H1 (cell line): ENCODE data around the gene GDPD5. TPM values are rescaled to one million over a fixed set of nuclear protein-coding genes. Genes with fewer than 3 reads are reported as not detected.

Experiments
- CTCF ChIA-PET: fragments of 300-600 bp; sonication (Branson Sonifier 250); formaldehyde crosslinking; loops from one replicate; lab custom pipeline; 2021; ENCODE audit not compliant: partially characterized antibody; lab: Charles Lee
- POLR2A ChIA-PET: fragments of 300-600 bp; sonication (Branson Sonifier 250); formaldehyde crosslinking; loops from one replicate; lab custom pipeline; 2021; ENCODE audit warnings: inconsistent platforms; ENCODE audit not compliant: partially characterized antibody; lab: Charles Lee
- DNase-seq, 2 experiments: peaks; one replicate each; pipeline versions ENCODE4 v3.0.0 to v3.0.0-alpha.2; 2010 to 2022; ENCODE audit warnings: low spot score in 2 of 2, low read depth in 1 of 2, mixed read lengths in 1 of 2
- FAIRE-seq: peaks from 2 replicates; lab custom pipeline; 2011; peaks lifted over from hg19 to GRCh38; lab: Jason Lieb, UNC
- H2AFZ ChIP-seq: 2 replicates; pipeline ENCODE4 v1.8.1; 2012; ENCODE audit warnings: low read length, inconsistent platforms
- H2AK5ac ChIP-seq: 2 replicates; pipeline ENCODE4 v1.6.1; 2013; ENCODE audit warnings: low read depth, low read length
- H2BK120ac ChIP-seq: replicated peaks from 2 replicates; pipeline ENCODE3; 2013; ENCODE audit warnings: low read depth, low read length, inconsistent platforms
- H2BK12ac ChIP-seq: 2 replicates; pipeline ENCODE4 v1.6.1; 2013; ENCODE audit warnings: low read depth, low read length
- H2BK15ac ChIP-seq: 2 replicates; pipeline ENCODE4 v1.6.1; 2013; ENCODE audit warnings: low read length
- H2BK20ac ChIP-seq: 2 replicates; pipeline ENCODE4 v1.6.1; 2013; ENCODE audit warnings: low read length
- H2BK5ac ChIP-seq: 2 replicates; pipeline ENCODE4 v1.6.1; 2013; ENCODE audit warnings: low read depth, low read length
- H3K14ac ChIP-seq: 2 replicates; pipeline ENCODE4 v1.6.1; 2013; ENCODE audit warnings: inconsistent platforms; ENCODE audit not compliant: insufficient read length
- H3K18ac ChIP-seq: 2 replicates; pipeline ENCODE4 v1.6.1; 2013; ENCODE audit warnings: low read length; ENCODE audit errors: extremely low read depth
- H3K23ac ChIP-seq: 2 replicates; pipeline ENCODE4 v1.6.1; 2013; ENCODE audit warnings: inconsistent platforms; ENCODE audit not compliant: insufficient read length
- H3K23me2 ChIP-seq: 2 replicates; pipeline ENCODE4 v1.6.1; 2013; ENCODE audit warnings: low read depth, low read length
- H3K27ac ChIP-seq: 2 replicates; pipeline ENCODE4 v1.6.1; 2011; ENCODE audit warnings: low read depth, low read length, inconsistent platforms
- H3K27me3 ChIP-seq, 4 experiments: replicated peaks in 1 of 4; 1 replicate in 1 of 4; 2 replicates in 3 of 4; pipeline versions ENCODE4 v1.6.1 to v1.8.1; 2011 to 2013; ENCODE audit warnings: low read length in 3 of 4, mild to moderate bottlenecking in 3 of 4, inconsistent platforms in 2 of 4, mixed read lengths in 2 of 4, moderate library complexity in 1 of 4; ENCODE audit not compliant: control insufficient read depth in 3 of 4, insufficient read depth in 3 of 4; ENCODE audit errors: extremely low read depth in 1 of 4
- H3K36me3 ChIP-seq, 4 experiments: 2 replicates each; pipeline versions ENCODE4 v1.6.1 to v1.8.1; 2011 to 2013; ENCODE audit warnings: mild to moderate bottlenecking in 4 of 4, low read length in 3 of 4, moderate library complexity in 2 of 4, control low read depth in 1 of 4, inconsistent platforms in 1 of 4; ENCODE audit not compliant: insufficient read depth in 4 of 4, control insufficient read depth in 2 of 4
- H3K4ac ChIP-seq: replicated peaks from 2 replicates; pipeline ENCODE3; 2013; ENCODE audit warnings: low read length, low read depth, mixed read lengths, inconsistent platforms; ENCODE audit not compliant: insufficient read length
- H3K4me1 ChIP-seq, 4 experiments: replicated peaks in 1 of 4; 1 replicate in 1 of 4; 2 replicates in 3 of 4; pipeline versions ENCODE4 v1.6.1 to v1.8.1; 2011 to 2013; ENCODE audit warnings: low read length in 3 of 4, inconsistent platforms in 2 of 4, mixed read lengths in 1 of 4; ENCODE audit not compliant: insufficient read depth in 4 of 4, control insufficient read depth in 3 of 4
- H3K4me2 ChIP-seq, 2 experiments: 2 replicates each; pipeline versions ENCODE4 v1.6.1 to v1.8.1; 2011 to 2013; ENCODE audit warnings: low read depth in 2 of 2, low read length in 2 of 2, control low read depth in 1 of 2, inconsistent platforms in 1 of 2, mild to moderate bottlenecking in 1 of 2; ENCODE audit not compliant: insufficient read depth in 1 of 2
- H3K4me3 ChIP-seq, 4 experiments: fragments of 200-600, 300-600 bp in 1 of 4; sonication (generic), shearing (Covaris generic), sonication (Bioruptor Twin) in 1 of 4; 2 replicates each; pipeline versions ENCODE4 v1.5.1 to v1.8.1; 2011 to 2016; ENCODE audit warnings: low read length in 4 of 4, low read depth in 3 of 4, control low read depth in 2 of 4, inconsistent platforms in 2 of 4, mild to moderate bottlenecking in 2 of 4, mixed read lengths in 1 of 4, moderate library complexity in 1 of 4; ENCODE audit not compliant: insufficient read depth in 2 of 4; ENCODE audit errors: extremely low read depth in 1 of 4
- H3K56ac ChIP-seq: replicated peaks from 2 replicates; pipeline ENCODE3; 2013; ENCODE audit warnings: low read depth, mild to moderate bottlenecking, mixed read lengths, low read length, inconsistent platforms; ENCODE audit not compliant: insufficient read length
- H3K79me1 ChIP-seq: 2 replicates; pipeline ENCODE4 v1.6.1; 2013; ENCODE audit warnings: low read depth, low read length, control low read depth
- H3K79me2 ChIP-seq, 2 experiments: 2 replicates each; pipeline versions ENCODE4 v1.6.1 to v1.8.1; 2012 to 2013; ENCODE audit warnings: low read length in 2 of 2, mild to moderate bottlenecking in 2 of 2, inconsistent platforms in 1 of 2; ENCODE audit not compliant: insufficient read depth in 2 of 2, control insufficient read depth in 1 of 2
- H3K9ac ChIP-seq, 4 experiments: replicated peaks in 1 of 4; 1 replicate in 1 of 4; 2 replicates in 3 of 4; pipeline versions ENCODE4 v1.6.1 to v1.8.1; 2011 to 2013; ENCODE audit warnings: low read depth in 3 of 4, low read length in 3 of 4, control low read depth in 2 of 4, mild to moderate bottlenecking in 2 of 4, moderate library complexity in 2 of 4, inconsistent platforms in 1 of 4; ENCODE audit errors: extremely low read depth in 1 of 4
- H3K9me3 ChIP-seq, 2 experiments: 2 replicates each; pipeline versions ENCODE4 v1.6.1 to v1.8.1; 2012 to 2013; ENCODE audit warnings: mild to moderate bottlenecking in 2 of 2, moderate library complexity in 2 of 2, control low read depth in 1 of 2, inconsistent platforms in 1 of 2, low read depth in 1 of 2, low read length in 1 of 2, mixed read lengths in 1 of 2; ENCODE audit not compliant: insufficient read depth in 2 of 2
- H4K20me1 ChIP-seq, 2 experiments: replicated peaks in 1 of 2; 2 replicates each; pipeline versions ENCODE3 to v1.8.1; 2011 to 2013; ENCODE audit warnings: inconsistent platforms in 2 of 2, low read length in 2 of 2, mild to moderate bottlenecking in 1 of 2; ENCODE audit not compliant: insufficient read depth in 2 of 2, control insufficient read depth in 1 of 2
- H4K5ac ChIP-seq: 2 replicates; pipeline ENCODE4 v1.6.1; 2013; ENCODE audit warnings: low read length, low read depth, mixed read lengths, inconsistent platforms; ENCODE audit not compliant: insufficient read length
- H4K8ac ChIP-seq: 2 replicates; pipeline ENCODE4 v1.8.0; 2013; ENCODE audit warnings: mild to moderate bottlenecking, moderate library complexity, low read length, inconsistent platforms; ENCODE audit not compliant: insufficient read depth; ENCODE audit errors: extremely low read depth
- H4K91ac ChIP-seq: replicated peaks from 2 replicates; pipeline ENCODE3; 2013; ENCODE audit warnings: low read length, mixed read lengths, inconsistent platforms; ENCODE audit not compliant: insufficient read length
- EP300 ChIP-seq, 2 experiments: IDR thresholded peaks; 1 replicate in 1 of 2; 2 replicates in 1 of 2; pipeline ENCODE4 v1.6.1; 2011 to 2012; ENCODE audit warnings: low read depth in 2 of 2, low read length in 2 of 2, mild to moderate bottlenecking in 2 of 2, borderline replicate concordance in 1 of 2, inconsistent platforms in 1 of 2, moderate library complexity in 1 of 2
- POLR2AphosphoS5 ChIP-seq: IDR thresholded peaks from 2 replicates; pipeline ENCODE4 v1.6.1; 2011; ENCODE audit warnings: low read depth, low read length
- SIN3A ChIP-seq, 2 experiments: IDR thresholded peaks in 1 of 2; conservative IDR thresholded peaks in 1 of 2; 2 replicates each; pipeline ENCODE4 v1.6.1; 2011 to 2012; ENCODE audit warnings: low read length in 2 of 2, improper control_type of control experiment in 1 of 2, low read depth in 1 of 2, mild to moderate bottlenecking in 1 of 2
- WGBS, 2 experiments: shearing (Covaris generic) in 1 of 2; methylation state at CpG; one replicate each; pipeline versions ENCODE4 v1.1.6 to v1.1.7; 2013 to 2015; ENCODE audit warnings: low lambda C conversion rate in 2 of 2, mixed read lengths in 2 of 2, inconsistent platforms in 1 of 2, low coverage in 1 of 2, missing lambda C conversion rate in 1 of 2; ENCODE audit not compliant: insufficient replicate concordance in 2 of 2, insufficient coverage in 1 of 2, insufficient read length in 1 of 2; ENCODE audit errors: extremely low coverage in 1 of 2, missing lambda C conversion rate in 1 of 2; 5-methylcytosine and 5-hydroxymethylcytosine counted together
- polyA plus RNA-seq, 7 experiments: library from polyadenylated mRNA; depleted of rRNA in 3 of 7; stranded (reverse) in 5 of 7; unstranded in 2 of 7; fragments of >200 nt in 5 of 7; fragments of 200-250 nt in 2 of 7; gene quantifications; 1 replicate in 5 of 7; 2 replicates in 1 of 7; 4 replicates in 1 of 7; pipeline versions ENCODE4 v1.2.1 to v1.2.3, GENCODE V29; 2011 to 2013; ENCODE audit warnings: missing spikeins in 2 of 7, mixed read lengths in 2 of 7
- total RNA-seq: library from RNA; stranded (reverse); fragmentation: NEBNext Ultra II Directional; extraction: Animal tissue kit (Norgen Biotek cat#: 25700); gene quantifications from 2 replicates; pipeline ENCODE4 v1.2.1, GENCODE V29; 2021

GDPD5 gene
- total and polyA plus RNA-seq, 2 of the 8 experiments (the other 6 are each of a cell fraction or from before 2014, with no cell fraction given): 7.8 to 8.6 TPM

DNA sequence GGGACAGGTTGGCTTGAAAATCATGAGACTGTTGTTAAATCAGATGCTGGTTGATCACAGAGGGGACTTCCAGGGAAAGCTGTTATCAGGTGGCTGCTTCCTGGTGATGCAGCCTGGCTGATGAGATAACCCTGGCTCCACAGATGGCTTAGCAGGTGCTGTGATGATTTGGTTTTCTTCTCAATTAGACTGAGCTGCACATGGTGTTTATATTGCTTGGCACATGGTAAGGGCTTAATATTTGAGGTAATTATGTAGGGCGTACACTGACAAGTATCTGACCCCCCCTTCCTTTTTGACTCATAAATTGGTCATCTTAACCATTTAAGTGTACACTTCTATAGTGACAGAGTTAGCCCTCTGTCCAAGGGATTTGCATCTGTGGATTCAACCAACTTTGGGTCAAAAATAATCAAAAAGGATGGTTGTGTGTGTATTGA, 119.4 kb downstream of the GDPD5 start:
- Histone ChIP-seq H2AFZ (no peak overlapping the region), H2AK5ac (no peak overlapping the region), H3K79me1 (peaks cover 8% of the 10 kb centered on the region; the same call in 1 of the 2 replicates), H3K23me2 (0 out of 2 replicates have a peak, but pooled peaks cover 3% of the 10 kb centered on the region), H3K56ac (no peak overlapping the region), H4K91ac (no peak overlapping the region), H4K8ac (no peak overlapping the region), H2BK120ac (no peak overlapping the region), H3K4me1 (peaks cover 0 to 9% (median 2%) of the 10 kb centered on the region in 4 experiments; a peak in 3 of 7 replicates), H3K4me3 (no peak overlapping the region), H3K14ac (no peak overlapping the region), H3K27ac (no peak overlapping the region), H3K79me2 (peaks cover 16 to 53% of the 10 kb centered on the region in 2 experiments), H3K23ac (no peak overlapping the region), H2BK20ac (no peak overlapping the region), H4K5ac (no peak overlapping the region), H2BK12ac (no peak overlapping the region), H3K4ac (no peak overlapping the region), H3K27me3 (no peaks in the 10 kb centered on the region), H3K36me3 (peaks cover 47 to 79% (median 66%) of the 10 kb centered on the region in 4 experiments), H2BK5ac (no peak overlapping the region), H3K18ac (no peak overlapping the region), H3K4me2 (no peak overlapping the region), H4K20me1 (peaks cover 26 to 38% of the 10 kb centered on the region in 2 experiments), H2BK15ac (no peak overlapping the region), H3K9me3 (no peaks in the 10 kb centered on the region), H3K9ac (no peak overlapping the region)
- ChIA-PET CTCF (interaction anchor here (0.7 to 5.5 kb wide), 8 partner anchors 13 to 127 kb away, joined by 3 to 48 read pairs (median 5); no protein-coding TSS in a partner anchor), POLR2A (interaction anchor here (1.1 to 16.7 kb wide), 12 partner anchors 17 to 223 kb away, joined by 3 to 570 read pairs (median 4); partner anchors contain the start of gene KLHL35)
- DNase-seq (no peak), FAIRE-seq (no peak)
- WGBS, 2 experiments: 100% methylated on average over 1 of the region's 1 CpG; no CpG with 5 or more reads in 1 of the 2 experiments
- TF ChIP-seq EP300 (IDR thresholded peaks at IDR 0.05; ENCODE audit: borderline replicate concordance in 1 of 2, low read depth in 2 of 2, low read length in 2 of 2) (no peak), SIN3A (conservative IDR thresholded peaks at IDR 0.05 in 1 of 2, IDR thresholded peaks at IDR 0.05 in 1 of 2; ENCODE audit: low read depth in 1 of 2, low read length in 2 of 2) (no peak), POLR2AphosphoS5 (peak; percentile 93)
